ENCODE data around the gene MCRS1.
A peak's percentile ranks its signal among the peaks of the same experiment; 100 is the strongest.

Gene MCRS1

DNA sequence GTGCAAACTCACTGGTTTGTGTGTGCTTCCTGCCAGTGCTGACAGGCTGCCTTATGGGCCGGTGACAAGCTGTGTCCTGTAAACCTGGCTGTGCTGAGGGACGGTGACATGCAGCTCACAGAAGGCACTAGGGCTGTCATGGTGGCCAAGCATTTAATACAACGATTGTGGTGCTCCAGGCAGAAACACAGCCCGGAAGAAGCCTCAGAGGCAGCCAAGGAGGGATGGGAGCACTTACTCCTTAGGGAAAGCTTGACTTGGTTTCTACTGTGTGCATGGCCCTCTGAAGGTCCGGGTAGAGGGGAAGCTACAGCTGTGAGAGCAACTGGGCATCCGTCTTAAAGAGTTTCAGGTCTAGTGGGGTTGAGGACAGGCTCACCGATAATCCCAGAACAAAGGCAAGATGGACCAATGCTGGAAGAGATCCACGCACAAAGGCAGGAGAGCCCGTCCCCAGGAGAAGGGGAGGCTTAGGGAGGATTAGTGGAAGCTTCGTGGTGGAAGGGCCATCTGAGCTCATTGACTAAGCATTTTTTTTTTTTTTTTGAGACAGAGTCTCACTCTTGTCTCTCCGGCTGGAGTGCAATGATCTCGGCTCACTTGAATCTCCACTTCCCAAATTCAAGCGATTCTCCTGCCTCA lies 10.7 kb upstream of the MCRS1 start:
- no peaks in the 10 kb centered on the region for H3K9me3 ChIP-seq (ENCODE audit: control insufficient read depth, low read depth, low read length)
- no peaks in the 10 kb centered on the region for H3K27me3 ChIP-seq (ENCODE audit: control insufficient read depth, insufficient read depth, low read length)
- H3K27ac ChIP-seq (ENCODE audit: low read length): no peak overlapping the region
- no peak overlapping the region for H3K4me3 ChIP-seq (ENCODE audit: low read length)
- no peak overlapping the region for H3K9ac ChIP-seq (ENCODE audit: low read length)
- H3K36me3 ChIP-seq (ENCODE audit: control insufficient read depth, low read depth, low read length): peaks cover 5% of the 10 kb centered on the region
- no peaks in the 10 kb centered on the region for H3K4me1 ChIP-seq (ENCODE audit: control insufficient read depth, low read depth, low read length)

- H3K4me1 ChIP-seq (ENCODE audit: control insufficient read depth, low read depth, low read length): no peaks in the 10 kb centered on the region
- no peaks in the 10 kb centered on the region for H3K9me3 ChIP-seq (ENCODE audit: control insufficient read depth, low read depth, low read length)
- no peak overlapping the region for H3K9ac ChIP-seq (ENCODE audit: low read length)
- H3K4me3 ChIP-seq (ENCODE audit: low read length): no peak overlapping the region
- H3K27me3 ChIP-seq (ENCODE audit: control insufficient read depth, insufficient read depth, low read length): no peaks in the 10 kb centered on the region
- H3K27ac ChIP-seq (ENCODE audit: low read length): no peak overlapping the region
- peaks cover 10% of the 10 kb centered on the region for H3K36me3 ChIP-seq (ENCODE audit: control insufficient read depth, low read depth, low read length)
Measured at GRCh38 chr12:49577589-49578315, 9.8 kb upstream of the MCRS1 start.

GRCh38 chr12:49568442-49569162 lies 660 bp upstream of the MCRS1 start:
- Histone ChIP-seq H3K27me3 (ENCODE audit: control insufficient read depth, insufficient read depth, low read length) (no peaks in the 10 kb centered on the region), H3K4me3 (ENCODE audit: low read length) (peak overlapping the region; percentile 98), H3K9ac (ENCODE audit: low read length) (peak overlapping the region; percentile 75), H3K27ac (ENCODE audit: low read length) (peak overlapping the region; percentile 70), H3K9me3 (ENCODE audit: control insufficient read depth, low read depth, low read length) (no peaks in the 10 kb centered on the region), H3K4me1 (ENCODE audit: control insufficient read depth, low read depth, low read length) (no peaks in the 10 kb centered on the region), H3K36me3 (ENCODE audit: control insufficient read depth, low read depth, low read length) (peaks cover 23% of the 10 kb centered on the region)

DNA sequence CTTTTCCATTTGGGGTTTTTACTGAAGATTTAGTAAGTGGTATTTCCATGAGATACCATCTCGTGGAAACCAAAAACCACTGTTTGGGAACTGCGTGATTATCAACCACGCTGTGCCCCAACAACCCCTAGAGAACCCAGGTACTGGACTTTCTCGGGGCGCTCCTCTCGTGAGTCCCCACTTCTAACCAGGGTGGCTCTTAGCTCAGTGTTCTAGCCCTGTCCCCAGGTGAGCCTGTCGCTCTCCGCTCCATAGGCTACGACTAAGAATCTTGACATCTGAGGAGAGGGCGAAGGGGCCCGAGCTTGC lies 686 bp downstream of the MCRS1 start:
- H3K9ac ChIP-seq (ENCODE audit: low read length): peak overlapping the region; percentile 75
- no peaks in the 10 kb centered on the region for H3K9me3 ChIP-seq (ENCODE audit: control insufficient read depth, low read depth, low read length)
- H3K4me1 ChIP-seq (ENCODE audit: control insufficient read depth, low read depth, low read length): no peaks in the 10 kb centered on the region
- H3K4me3 ChIP-seq (ENCODE audit: low read length): peak overlapping the region; percentile 98
- no peaks in the 10 kb centered on the region for H3K27me3 ChIP-seq (ENCODE audit: control insufficient read depth, insufficient read depth, low read length)
- peak overlapping the region; percentile 70 for H3K27ac ChIP-seq (ENCODE audit: low read length)
- peaks cover 32% of the 10 kb centered on the region for H3K36me3 ChIP-seq (ENCODE audit: control insufficient read depth, low read depth, low read length)

DNA sequence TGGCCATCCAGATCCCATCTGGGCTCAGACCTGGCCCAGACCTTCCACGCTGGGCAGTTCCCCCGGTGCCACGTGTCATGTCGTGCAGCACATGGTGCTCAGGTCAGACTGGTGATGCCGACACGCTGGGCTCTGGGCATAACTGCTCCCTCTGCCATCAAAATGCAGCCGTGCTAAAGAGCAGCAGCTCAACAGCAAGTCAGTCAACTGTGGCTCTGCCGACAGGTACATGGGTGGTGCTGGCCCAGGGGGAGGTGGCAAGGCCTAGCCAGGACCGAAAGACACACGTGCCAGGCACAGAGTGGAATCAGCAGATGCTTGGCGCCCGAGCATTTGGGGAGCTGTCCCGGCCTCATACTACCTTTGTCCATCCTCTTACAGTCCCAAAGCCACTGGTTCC lies 1.6 kb downstream of the MCRS1 start:
- peaks cover 39% of the 10 kb centered on the region for H3K36me3 ChIP-seq (ENCODE audit: control insufficient read depth, low read depth, low read length)
- H3K27ac ChIP-seq (ENCODE audit: low read length): no peak overlapping the region
- no peaks in the 10 kb centered on the region for H3K9me3 ChIP-seq (ENCODE audit: control insufficient read depth, low read depth, low read length)
- H3K4me1 ChIP-seq (ENCODE audit: control insufficient read depth, low read depth, low read length): no peaks in the 10 kb centered on the region
- H3K27me3 ChIP-seq (ENCODE audit: control insufficient read depth, insufficient read depth, low read length): no peaks in the 10 kb centered on the region
- H3K9ac ChIP-seq (ENCODE audit: low read length): no peak overlapping the region
- H3K4me3 ChIP-seq (ENCODE audit: low read length): no peak overlapping the region

- H3K4me1 ChIP-seq (ENCODE audit: control insufficient read depth, low read depth, low read length): no peaks in the 10 kb centered on the region
- peaks cover 41% of the 10 kb centered on the region for H3K36me3 ChIP-seq (ENCODE audit: control insufficient read depth, low read depth, low read length)
- no peaks in the 10 kb centered on the region for H3K27me3 ChIP-seq (ENCODE audit: control insufficient read depth, insufficient read depth, low read length)
- no peak overlapping the region for H3K4me3 ChIP-seq (ENCODE audit: low read length)
- no peaks in the 10 kb centered on the region for H3K9me3 ChIP-seq (ENCODE audit: control insufficient read depth, low read depth, low read length)
- no peak overlapping the region for H3K27ac ChIP-seq (ENCODE audit: low read length)
- no peak overlapping the region for H3K9ac ChIP-seq (ENCODE audit: low read length)
Measured at GRCh38 chr12:49565406-49566265, 2.3 kb downstream of the MCRS1 start.

DNA sequence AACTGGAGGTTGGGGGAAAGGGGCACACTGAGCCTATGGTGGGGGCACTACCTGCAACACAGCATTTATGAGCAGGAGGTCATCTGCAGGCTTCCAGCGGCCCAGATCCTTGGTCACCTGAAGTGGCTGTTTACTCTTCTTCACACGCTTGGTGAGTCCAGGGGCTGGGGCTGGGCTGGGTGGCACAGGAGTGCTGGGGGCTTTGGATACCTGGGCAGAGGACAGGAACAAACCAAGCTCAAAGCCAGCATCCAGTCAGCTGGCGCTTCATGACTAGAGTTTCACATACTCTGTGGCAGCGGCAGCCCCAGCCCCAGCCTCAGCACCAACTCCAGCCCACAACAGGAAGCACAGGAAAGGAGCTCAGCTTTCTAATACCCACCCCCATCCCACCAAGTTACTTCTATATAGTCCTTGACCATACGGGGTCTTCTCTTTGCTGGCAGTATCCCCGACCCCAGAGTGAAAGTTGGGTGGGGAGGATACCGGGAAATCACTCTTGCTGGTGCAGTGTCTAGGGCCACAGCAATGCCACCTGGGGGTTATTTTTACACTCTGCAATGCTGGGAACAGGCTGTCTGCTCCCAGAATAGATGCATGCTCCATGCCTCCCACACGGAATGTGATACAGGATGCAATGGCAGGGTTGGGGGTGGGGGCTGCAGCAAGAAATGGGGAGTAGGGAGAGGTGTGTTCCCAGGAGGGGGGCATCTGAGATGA lies 3.1 kb downstream of the MCRS1 start:
- H3K27ac ChIP-seq (ENCODE audit: low read length): no peak overlapping the region

GRCh38 chr12:49563951-49564685 lies 3.8 kb downstream of the MCRS1 start:
- Histone ChIP-seq H3K27me3 (ENCODE audit: control insufficient read depth, insufficient read depth, low read length) (no peaks in the 10 kb centered on the region), H3K4me3 (ENCODE audit: low read length) (no peak overlapping the region), H3K36me3 (ENCODE audit: control insufficient read depth, low read depth, low read length) (peaks cover 56% of the 10 kb centered on the region), H3K27ac (ENCODE audit: low read length) (no peak overlapping the region), H3K9me3 (ENCODE audit: control insufficient read depth, low read depth, low read length) (no peaks in the 10 kb centered on the region), H3K4me1 (ENCODE audit: control insufficient read depth, low read depth, low read length) (no peaks in the 10 kb centered on the region), H3K9ac (ENCODE audit: low read length) (no peak overlapping the region)

More for the DNA sequence above, 3.1 kb downstream of the MCRS1 start:
- Histone ChIP-seq H3K9ac (ENCODE audit: low read length) (no peak overlapping the region), H3K9me3 (ENCODE audit: control insufficient read depth, low read depth, low read length) (no peaks in the 10 kb centered on the region), H3K4me3 (ENCODE audit: low read length) (no peak overlapping the region), H3K36me3 (ENCODE audit: control insufficient read depth, low read depth, low read length) (peaks cover 49% of the 10 kb centered on the region), H3K4me1 (ENCODE audit: control insufficient read depth, low read depth, low read length) (no peaks in the 10 kb centered on the region), H3K27me3 (ENCODE audit: control insufficient read depth, insufficient read depth, low read length) (no peaks in the 10 kb centered on the region)

DNA sequence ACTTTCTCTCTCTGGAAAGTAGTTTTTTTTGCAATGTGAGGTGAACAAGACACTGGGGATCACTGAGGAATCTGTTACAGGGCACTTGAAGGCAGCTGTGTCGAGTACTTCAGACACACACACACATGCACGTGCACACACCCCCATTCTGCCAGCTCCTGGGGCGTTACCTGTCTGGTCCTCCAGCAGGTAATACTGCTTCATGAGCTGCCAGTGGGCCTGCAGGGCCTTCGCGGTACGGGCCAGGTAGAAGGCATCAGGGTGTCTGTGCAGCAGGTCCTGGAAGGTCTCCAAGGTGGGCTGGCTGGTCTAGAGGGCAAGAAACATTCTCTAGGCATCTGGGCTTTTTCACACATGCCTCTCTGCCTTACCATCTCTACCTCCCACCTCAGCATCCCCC lies 5.1 kb downstream of the MCRS1 start:
- no peaks in the 10 kb centered on the region for H3K4me1 ChIP-seq (ENCODE audit: control insufficient read depth, low read depth, low read length)
- H3K27me3 ChIP-seq (ENCODE audit: control insufficient read depth, insufficient read depth, low read length): no peaks in the 10 kb centered on the region
- peaks cover 66% of the 10 kb centered on the region for H3K36me3 ChIP-seq (ENCODE audit: control insufficient read depth, low read depth, low read length)
- no peak overlapping the region for H3K9ac ChIP-seq (ENCODE audit: low read length)
- no peaks in the 10 kb centered on the region for H3K9me3 ChIP-seq (ENCODE audit: control insufficient read depth, low read depth, low read length)
- no peak overlapping the region for H3K27ac ChIP-seq (ENCODE audit: low read length)
- no peak overlapping the region for H3K4me3 ChIP-seq (ENCODE audit: low read length)

DNA sequence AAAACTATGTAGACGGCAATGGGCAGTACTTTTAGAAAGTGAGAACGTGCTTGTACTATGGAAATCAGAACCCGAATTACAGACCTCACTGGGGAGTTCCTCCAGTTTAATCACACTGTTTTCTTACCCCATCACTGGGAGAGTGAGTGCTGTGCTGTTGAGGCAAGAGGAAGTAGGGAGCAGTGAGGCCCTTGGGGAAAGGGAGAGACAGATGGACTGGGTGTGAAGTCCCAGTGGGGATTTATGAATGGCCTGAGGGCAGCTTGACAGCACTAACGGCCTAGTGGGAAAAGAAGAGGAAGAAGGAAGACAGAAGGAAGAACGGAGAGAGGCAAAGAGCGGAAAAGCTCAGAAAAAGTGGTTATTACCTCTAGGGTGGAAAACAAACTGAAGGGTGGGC lies 5.7 kb downstream of the MCRS1 start:
- Histone ChIP-seq H3K9ac (ENCODE audit: low read length) (no peak overlapping the region), H3K27me3 (ENCODE audit: control insufficient read depth, insufficient read depth, low read length) (no peaks in the 10 kb centered on the region), H3K4me1 (ENCODE audit: control insufficient read depth, low read depth, low read length) (no peaks in the 10 kb centered on the region), H3K27ac (ENCODE audit: low read length) (no peak overlapping the region), H3K9me3 (ENCODE audit: control insufficient read depth, low read depth, low read length) (no peaks in the 10 kb centered on the region), H3K4me3 (ENCODE audit: low read length) (no peak overlapping the region), H3K36me3 (ENCODE audit: control insufficient read depth, low read depth, low read length) (peaks cover 66% of the 10 kb centered on the region)

All from iPS-18a (cell line).